ENCODE measurements around the gene CRISPLD2.

The CRISPLD2 gene

GRCh38 chr16:84931107-84931494 lies 111.3 kb downstream of the CRISPLD2 start:
- Histone ChIP-seq H3K27ac (ENCODE audit: extremely low read depth, low read depth, low read length) (no peak overlapping the region), H3K36me3 (ENCODE audit: control insufficient read depth in 2 of 2, insufficient read depth in 1 of 2, low read length in 2 of 2) (no peaks in the 10 kb centered on the region), H3K9me3 (ENCODE audit: control insufficient read depth, insufficient read depth, low read depth, low read length) (no peaks in the 10 kb centered on the region), H3K4me3 (ENCODE audit: low read depth, low read length) (no peak overlapping the region), H3K4me1 (ENCODE audit: control insufficient read depth, insufficient read depth, low read length) (no peaks in the 10 kb centered on the region; the same call in 1 of the 2 replicates)
- ChIA-PET POLR2A (no interaction called here), CTCF (interaction anchor here (0.7 to 2.8 kb wide), 6 partner anchors 21 to 177 kb away, joined by 3 to 15 read pairs (median 4); no protein-coding TSS in a partner anchor)
- peak; percentile 90 for TF ChIP-seq ZNF580 (tag by site-specific recombination; IDR thresholded peaks at IDR 0.05)
- TF ChIP-seq ZNF621 (tag by site-specific recombination; IDR thresholded peaks at IDR 0.05), result no peak
- TF ChIP-seq ZBTB26 (tag by site-specific recombination; optimal IDR thresholded peaks at IDR 0.05), result no peak
- peak; percentile 34 for TF ChIP-seq SETDB1 (IDR thresholded peaks at IDR 0.05; ENCODE audit: insufficient read length, low read length)
- no peak for TF ChIP-seq ZNF398 (tag by site-specific recombination; IDR thresholded peaks at IDR 0.05)
- TF ChIP-seq ZNF148 (tag by site-specific recombination; IDR thresholded peaks at IDR 0.05; ENCODE audit: borderline replicate concordance), result no peak
- peak; percentile 78; the same call in 1 of the 2 replicates for TF ChIP-seq ZNF280D (tag by site-specific recombination; IDR thresholded peaks at IDR 0.05)
- TF ChIP-seq ZNF248 (tag by site-specific recombination; IDR thresholded peaks at IDR 0.05), result no peak
- TF ChIP-seq KLF8 (tag by site-specific recombination; IDR thresholded peaks at IDR 0.05), result no peak

- POLR2A ChIA-PET, result no interaction called here
- Histone ChIP-seq H3K27ac (ENCODE audit: extremely low read depth, low read depth, low read length) (no peak overlapping the region), H3K36me3 (ENCODE audit: control insufficient read depth in 2 of 2, insufficient read depth in 1 of 2, low read length in 2 of 2) (no peaks in the 10 kb centered on the region), H3K4me3 (ENCODE audit: low read depth, low read length) (no peak overlapping the region), H3K9me3 (ENCODE audit: control insufficient read depth, insufficient read depth, low read depth, low read length) (no peaks in the 10 kb centered on the region), H3K4me1 (ENCODE audit: control insufficient read depth, insufficient read depth, low read length) (no peaks in the 10 kb centered on the region; the same call in 1 of the 2 replicates)
- no peak for TF ChIP-seq ZNF548 (tag by site-specific recombination; IDR thresholded peaks at IDR 0.05)
- no peak for TF ChIP-seq ZNF24 (tag by site-specific recombination; IDR thresholded peaks at IDR 0.05)
- no peak for TF ChIP-seq ZNF10 (tag by site-specific recombination; IDR thresholded peaks at IDR 0.05)
- no peak for TF ChIP-seq ZNF621 (tag by site-specific recombination; IDR thresholded peaks at IDR 0.05)
- no peak for TF ChIP-seq ZSCAN23 (tag by site-specific recombination; IDR thresholded peaks at IDR 0.05)
- no peak for TF ChIP-seq ZNF211 (tag by site-specific recombination; IDR thresholded peaks at IDR 0.05; ENCODE audit: low read depth)
- TF ChIP-seq ZNF391 (tag by site-specific recombination; IDR thresholded peaks at IDR 0.05; ENCODE audit: borderline replicate concordance, low read depth), result no peak
- no peak for TF ChIP-seq ZNF37A (tag by site-specific recombination; IDR thresholded peaks at IDR 0.05)
- no peak for TF ChIP-seq ZNF529 (tag by site-specific recombination; IDR thresholded peaks at IDR 0.05; ENCODE audit: insufficient replicate concordance)
- no peak for TF ChIP-seq ZNF362 (tag by site-specific recombination; IDR thresholded peaks at IDR 0.05)
- no peak for TF ChIP-seq ZBTB1 (tag by site-specific recombination; IDR thresholded peaks at IDR 0.05)
- no peak for TF ChIP-seq MZF1 (tag by site-specific recombination; IDR thresholded peaks at IDR 0.05; ENCODE audit: borderline replicate concordance)
- CTCF ChIA-PET, result interaction anchor here (0.7 to 2.8 kb wide), 6 partner anchors 21 to 178 kb away, joined by 3 to 15 read pairs (median 4); no protein-coding TSS in a partner anchor
Measured at GRCh38 chr16:84931506-84931905, 111.7 kb downstream of the CRISPLD2 start.

Data from HEK293 (cell line).